ENCODE results near the gene CIZ1.
A peak's percentile ranks its signal among the peaks of the same experiment; 100 is the strongest.
"Not testable (repeated sequence)": the region's sequence is repeated elsewhere in the genome, so short reads cannot be mapped to it uniquely, and the experiment has no call there.

The CIZ1 gene, protein sequence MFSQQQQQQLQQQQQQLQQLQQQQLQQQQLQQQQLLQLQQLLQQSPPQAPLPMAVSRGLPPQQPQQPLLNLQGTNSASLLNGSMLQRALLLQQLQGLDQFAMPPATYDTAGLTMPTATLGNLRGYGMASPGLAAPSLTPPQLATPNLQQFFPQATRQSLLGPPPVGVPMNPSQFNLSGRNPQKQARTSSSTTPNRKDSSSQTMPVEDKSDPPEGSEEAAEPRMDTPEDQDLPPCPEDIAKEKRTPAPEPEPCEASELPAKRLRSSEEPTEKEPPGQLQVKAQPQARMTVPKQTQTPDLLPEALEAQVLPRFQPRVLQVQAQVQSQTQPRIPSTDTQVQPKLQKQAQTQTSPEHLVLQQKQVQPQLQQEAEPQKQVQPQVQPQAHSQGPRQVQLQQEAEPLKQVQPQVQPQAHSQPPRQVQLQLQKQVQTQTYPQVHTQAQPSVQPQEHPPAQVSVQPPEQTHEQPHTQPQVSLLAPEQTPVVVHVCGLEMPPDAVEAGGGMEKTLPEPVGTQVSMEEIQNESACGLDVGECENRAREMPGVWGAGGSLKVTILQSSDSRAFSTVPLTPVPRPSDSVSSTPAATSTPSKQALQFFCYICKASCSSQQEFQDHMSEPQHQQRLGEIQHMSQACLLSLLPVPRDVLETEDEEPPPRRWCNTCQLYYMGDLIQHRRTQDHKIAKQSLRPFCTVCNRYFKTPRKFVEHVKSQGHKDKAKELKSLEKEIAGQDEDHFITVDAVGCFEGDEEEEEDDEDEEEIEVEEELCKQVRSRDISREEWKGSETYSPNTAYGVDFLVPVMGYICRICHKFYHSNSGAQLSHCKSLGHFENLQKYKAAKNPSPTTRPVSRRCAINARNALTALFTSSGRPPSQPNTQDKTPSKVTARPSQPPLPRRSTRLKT

DNA sequence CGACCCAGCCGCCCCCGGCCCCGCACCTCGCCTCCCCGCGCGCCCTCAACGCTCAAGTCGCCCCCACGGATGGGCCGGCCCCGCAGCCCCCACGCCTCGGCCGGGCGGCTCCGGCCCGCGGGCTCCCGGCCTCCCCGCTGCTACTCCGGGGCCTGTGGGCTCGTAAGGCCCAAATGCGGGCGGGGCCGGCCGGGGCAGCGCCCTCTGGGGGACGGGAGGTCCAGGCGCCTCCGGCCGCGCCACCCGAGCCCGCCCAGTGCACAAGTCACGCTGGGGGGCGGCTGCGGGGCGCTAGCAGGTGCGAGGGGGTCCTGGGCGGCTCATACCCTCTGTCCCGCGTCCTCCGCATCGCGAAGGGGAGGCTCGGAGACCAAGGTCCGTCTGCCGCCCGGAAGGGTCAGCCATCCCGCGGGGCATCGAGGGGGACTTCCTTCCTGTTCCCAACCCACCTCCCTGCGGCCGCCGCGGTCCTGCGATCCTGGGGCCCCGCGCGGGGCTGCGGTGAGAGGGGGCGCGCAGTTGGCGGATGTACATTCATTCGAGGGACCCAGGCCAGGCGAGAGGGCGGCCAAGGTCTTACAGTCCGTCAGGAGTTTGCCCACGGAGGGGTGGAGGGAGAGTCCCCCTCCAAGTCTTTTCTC, at the start of gene CIZ1:
Gene CIZ1, minus strand, starts transcription at position 167 of the 641 bp plus-strand sequence. CDS start 715 bp downstream, outside the sequence.
- DNase-seq = peak; percentile 92

DNA sequence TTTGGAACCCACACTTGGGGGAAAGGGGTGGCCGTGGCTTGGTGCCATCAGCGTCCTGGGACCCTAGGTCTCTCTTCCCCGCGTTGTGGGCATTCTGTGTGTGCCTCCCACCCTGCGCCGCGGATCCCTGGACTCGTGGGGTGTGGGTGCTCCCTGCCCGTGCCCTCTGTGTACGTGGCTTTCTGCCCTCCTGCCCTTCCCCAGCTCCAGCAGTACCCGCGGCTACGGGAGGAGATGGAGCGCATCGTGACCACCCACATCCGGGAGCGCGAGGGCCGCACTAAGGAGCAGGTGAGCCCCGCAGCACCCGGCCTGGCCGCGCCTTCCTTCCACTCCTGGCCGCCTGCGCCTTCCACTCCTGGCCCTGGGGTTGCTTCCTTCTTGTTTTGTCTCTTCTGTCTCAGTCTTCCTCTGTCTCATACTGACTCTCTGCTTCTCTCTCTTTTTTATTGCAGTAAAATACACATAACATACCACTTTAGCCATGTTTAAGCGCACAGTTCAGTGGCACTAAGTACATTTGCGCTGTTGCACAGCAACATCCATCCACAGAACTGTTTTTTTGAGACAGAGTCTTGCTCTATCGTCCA, 42.5 kb upstream of the CIZ1 start:
- no peak for DNase-seq

DNA sequence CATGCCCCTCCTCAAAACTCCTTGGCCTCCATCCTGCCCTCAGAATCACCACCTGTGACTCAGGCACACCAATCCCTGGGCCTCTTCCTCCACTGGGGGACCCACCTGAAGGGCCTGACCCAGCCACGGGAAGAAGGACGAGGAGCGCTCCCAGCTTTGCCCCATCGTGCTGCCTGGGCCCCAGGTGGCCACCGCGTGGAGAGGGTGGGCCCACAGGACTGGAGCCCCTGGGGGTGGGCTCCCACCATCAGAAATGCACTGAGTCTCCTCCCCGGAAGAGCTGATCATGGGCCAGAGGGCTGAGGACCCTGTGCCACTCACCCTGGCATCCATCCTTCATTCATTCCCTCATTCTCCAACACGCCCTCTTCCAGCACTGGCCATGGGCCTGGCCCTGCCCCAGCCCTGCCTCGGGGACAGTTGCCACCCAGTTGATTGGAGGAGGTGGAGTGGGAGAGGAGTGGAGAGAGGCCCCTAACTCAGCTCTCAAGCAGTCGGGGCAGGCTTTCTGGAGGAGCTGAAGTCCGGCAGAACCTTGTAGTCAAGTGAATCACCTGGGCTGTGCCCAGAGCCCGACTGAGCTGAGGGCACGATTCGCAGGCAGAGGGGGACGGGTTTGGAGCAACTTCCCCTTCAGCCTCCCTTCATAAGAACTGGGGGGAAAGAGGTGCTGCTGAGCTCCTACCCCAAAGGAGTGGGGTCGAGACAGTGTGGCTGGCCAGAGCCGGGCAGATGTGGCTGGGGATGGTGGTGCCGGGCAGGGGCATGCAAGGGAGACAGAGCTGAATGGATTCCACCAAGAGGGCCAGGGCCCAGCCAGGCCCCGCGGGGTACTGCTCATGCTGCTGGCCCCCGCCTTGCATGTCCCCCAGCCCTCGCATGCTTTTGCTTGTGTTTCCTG, 41.4 kb upstream of the CIZ1 start:
- DNase-seq = no peak

DNA sequence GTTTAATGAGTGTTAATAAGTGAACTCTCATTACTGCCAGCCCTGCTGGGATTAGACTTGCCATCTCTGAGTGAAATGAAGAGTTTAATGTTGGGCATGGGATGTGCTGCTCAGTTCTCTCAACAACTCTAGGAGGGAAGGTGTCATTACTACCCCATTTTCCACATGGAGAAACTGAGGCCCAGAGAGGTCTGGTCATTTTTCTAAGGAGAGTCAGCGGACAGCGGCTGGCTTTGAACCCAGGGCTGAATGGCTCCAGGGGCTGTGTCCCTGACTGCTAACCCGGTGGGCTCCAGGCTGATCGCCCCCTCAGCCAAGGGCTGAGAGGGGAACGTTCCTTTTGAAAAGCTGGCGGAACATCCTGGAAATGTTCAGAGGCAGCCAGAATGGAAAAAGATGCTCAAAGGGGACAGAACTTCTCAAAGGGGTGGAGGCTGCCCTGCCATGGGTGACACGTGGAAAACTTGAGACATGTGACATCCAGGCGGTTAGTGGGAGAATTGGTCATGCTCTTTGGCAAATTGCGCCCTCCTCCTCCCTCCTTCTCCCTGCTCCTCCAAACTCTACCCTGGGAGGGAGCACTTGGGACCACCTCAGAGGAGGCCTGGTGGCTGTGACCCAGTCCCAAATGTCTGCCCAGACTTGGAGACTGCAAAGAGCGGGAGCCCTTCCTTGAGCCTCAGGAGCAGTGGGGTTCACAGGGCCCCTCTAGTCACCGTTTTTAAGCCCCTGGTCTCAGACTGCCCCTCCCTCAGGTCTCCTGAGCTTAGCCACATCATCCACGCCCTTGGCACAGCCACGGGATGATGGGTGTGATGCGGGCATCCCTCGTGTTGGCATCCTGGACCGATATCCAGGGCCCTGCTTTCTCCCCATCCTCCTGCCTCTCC, 40.5 kb upstream of the CIZ1 start:
- DNase-seq = no peak

DNA sequence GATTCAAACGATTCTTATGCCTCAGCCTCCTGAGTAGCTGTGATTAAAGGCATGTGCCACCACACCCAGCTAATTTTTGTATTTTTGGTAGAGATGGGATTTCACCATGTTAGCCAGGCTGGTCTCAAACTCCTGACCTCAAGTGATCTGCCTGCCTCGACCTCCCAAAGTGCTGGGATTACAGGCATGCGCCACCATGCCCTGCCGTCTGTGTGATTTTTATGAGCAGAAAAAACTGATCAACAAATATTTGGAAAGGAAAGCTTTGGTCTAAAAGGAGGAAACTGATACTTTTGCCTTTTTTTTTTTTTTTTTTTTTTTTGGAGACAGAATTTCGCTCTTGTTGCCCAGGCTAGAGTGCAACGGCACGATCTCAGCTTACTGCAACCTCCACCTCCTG, 39.5 kb upstream of the CIZ1 start:
- DNase-seq = not testable (repeated sequence)

DNA sequence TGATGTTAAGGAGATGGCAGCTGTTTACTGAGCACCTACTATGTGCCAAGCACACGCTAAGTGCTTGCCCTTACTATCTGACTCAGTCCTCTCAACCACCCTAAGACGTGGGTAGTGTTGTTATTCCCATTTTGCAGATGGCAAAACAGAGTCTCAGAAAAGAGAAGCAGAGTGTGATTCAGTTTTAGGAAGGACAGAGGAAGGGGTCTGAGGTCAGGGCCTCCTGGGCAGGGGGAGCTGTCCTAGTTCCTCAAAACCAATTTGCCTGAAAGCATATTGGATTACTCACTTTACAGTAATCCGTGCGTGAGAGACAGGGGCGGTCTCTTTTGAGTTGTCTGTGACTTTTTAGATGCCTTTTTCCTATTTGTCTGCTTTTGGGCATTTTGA, 35.0 kb upstream of the CIZ1 start:
- peak; percentile 39 for DNase-seq

DNA sequence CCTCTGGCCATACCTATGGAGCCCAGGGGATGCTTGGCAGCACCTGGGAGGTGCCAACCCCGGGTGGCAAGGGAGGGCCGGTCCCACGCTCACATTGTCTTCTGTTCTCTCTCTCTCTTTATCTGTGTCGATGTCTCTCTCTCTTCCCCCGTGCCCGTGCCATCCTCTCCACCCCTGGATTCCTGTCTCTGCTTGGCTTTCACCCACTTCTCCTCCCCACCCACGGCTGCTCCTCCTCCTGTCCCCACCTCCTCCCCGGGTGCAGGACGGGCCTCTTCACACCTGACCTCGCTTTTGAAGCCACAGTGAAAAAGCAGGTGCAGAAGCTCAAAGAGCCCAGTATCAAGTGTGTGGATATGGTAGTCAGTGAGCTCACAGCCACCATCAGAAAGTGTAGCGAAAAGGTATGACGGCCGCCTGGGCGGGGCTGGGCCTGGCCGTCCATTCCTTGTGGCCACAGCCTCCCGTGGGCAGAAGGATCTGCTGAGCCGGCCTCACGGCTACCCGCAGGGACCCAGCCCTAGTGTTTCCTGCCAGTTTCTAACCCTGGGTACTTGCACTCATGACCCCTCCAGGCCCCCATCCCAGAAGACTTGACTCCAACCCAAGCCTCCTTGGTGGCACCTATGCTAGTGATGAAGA, 34.5 kb upstream of the CIZ1 start:
- DNase-seq = no peak

DNA sequence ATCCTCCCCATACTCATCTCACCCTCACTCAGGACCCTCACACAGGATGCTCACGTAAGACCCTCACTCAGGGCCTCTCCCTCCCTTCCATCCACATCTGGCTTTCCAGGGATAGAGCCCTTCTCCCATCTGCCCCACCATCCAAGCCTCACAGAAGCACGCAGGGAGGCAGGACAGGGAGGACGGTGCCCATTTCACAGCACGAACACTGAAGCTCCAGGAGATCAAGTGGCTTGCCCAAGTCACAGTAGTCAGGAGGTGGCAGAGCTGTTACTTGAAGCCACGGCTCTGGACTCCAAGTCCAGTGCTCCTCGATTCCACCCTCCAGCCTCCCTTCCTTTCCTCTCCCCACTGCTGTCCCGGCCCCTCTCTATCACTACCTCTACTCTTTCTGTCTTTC, 33.5 kb upstream of the CIZ1 start:
- DNase-seq = no peak

DNA sequence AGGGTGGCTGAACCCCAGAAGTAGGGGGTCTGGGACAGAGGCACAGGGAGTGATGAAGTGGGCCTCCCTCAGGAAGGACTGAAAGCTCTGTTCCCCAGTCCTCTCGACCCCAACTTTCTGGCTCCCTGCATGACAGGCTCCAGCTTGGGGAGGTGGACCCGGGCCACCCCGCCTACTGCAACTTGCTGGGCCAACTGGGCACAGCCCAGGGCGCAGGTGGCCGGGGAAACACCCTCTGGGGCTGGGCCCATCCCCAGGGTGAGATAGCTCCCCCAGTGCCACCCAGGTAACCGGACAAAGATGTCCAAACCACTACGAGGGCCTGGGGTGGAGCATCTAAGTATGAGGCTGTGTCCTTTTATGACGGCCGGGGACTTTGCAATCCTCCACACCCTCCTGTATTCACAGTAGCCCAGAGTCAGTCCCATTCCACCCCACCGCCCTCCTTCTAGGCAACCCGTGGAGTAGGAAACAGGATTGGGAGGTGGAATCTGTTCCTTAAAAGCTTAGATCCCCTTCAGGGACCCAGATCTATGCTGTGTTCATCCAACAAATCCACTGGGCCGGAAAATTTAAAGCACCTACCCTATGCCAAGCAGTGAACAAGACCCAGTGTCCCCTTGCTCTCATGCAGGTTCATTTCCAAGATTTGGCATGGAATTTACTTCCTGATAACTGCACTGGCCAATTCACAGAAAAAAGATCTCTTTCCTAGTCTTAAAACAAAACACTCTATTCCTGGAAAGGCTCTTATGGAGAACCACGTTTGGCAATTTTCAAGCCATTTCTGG, 31.7 kb upstream of the CIZ1 start:
- DNase-seq = no peak

DNA sequence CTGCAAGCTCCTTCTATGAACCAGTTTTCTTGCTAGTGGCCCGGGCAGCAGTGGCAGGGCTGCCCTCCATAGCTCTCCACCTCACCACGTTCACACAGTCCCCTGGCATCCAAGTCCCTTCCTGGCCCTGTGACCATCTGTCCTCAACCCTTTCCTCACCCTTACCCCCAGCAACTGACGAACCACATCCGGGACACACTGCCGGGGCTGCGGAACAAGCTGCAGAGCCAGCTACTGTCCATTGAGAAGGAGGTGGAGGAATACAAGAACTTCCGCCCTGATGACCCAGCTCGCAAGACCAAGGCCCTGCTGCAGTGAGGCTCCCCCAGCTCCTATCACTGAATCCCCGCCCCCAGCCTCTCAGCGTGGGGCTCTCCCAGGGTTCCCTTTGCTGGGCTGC, 30.7 kb upstream of the CIZ1 start:
- no peak for DNase-seq

DNA sequence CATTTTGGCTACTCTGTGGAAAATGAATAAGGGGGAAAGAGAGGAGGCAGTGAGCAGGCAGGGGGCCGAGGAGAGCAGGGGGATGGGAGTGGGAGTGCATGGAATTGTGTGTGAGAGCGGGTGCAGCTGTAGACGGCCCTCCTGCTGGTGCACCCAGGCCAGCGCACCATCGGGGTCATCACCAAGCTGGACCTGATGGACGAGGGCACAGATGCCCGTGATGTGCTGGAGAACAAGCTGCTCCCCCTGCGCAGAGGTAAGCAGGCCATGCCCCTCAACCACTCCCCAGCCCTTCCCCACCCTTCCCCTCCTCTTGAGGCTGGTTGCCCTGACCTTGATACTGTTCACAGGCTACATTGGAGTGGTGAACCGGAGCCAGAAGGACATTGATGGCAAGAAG, 28.5 kb upstream of the CIZ1 start:
- DNase-seq = no peak

DNA sequence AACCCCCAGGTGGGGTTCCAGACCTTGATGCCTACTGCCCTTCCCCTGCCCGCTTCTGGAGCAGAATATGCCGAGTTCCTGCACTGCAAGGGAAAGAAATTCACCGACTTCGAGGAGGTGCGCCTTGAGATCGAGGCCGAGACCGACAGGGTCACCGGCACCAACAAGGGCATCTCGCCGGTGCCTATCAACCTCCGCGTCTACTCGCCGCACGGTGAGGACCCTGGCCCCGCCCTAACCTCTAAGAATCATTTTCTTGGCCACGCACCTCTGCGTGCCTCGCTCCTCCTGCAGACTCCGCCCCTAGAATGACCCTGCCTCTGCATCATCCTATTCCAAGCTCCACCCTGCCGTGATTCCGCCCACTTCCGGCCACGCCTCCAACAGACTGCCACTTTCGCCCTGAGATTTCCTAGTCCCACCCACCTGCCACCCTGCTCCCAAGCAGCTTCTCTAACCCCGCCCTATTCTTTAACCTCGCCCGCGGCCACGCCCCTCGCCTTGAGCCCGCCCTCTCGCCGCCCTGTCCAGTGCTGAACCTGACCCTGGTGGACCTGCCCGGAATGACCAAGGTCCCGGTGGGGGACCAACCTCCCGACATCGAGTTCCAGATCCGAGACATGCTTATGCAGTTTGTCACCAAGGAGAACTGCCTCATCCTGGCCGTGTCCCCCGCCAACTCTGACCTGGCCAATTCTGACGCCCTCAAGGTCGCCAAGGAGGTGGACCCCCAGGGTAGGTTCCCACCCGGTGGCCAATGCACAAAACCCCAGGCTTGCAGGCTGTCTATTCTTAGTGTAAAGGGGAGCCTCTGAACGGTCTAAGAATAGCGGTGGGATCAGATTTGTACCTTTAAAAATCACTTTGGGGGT, 27.4 kb upstream of the CIZ1 start:
- peak; percentile 98 for DNase-seq

DNA sequence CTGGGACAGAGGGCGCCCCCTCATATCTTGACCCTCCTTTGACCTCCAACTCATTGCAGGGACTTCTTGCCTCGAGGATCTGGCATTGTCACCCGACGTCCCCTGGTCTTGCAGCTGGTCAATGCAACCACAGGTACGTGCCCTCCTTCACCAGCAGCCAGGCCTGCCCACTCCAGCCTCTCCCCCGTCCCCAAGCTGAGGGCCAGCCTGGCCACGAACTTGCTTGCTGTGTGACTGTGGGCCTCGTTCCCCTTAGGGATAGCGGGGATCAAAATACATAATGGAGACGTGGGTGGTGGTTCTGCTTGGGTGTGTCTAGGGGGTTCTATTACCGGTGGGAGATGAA, 26.8 kb upstream of the CIZ1 start:
- no peak for DNase-seq

DNA sequence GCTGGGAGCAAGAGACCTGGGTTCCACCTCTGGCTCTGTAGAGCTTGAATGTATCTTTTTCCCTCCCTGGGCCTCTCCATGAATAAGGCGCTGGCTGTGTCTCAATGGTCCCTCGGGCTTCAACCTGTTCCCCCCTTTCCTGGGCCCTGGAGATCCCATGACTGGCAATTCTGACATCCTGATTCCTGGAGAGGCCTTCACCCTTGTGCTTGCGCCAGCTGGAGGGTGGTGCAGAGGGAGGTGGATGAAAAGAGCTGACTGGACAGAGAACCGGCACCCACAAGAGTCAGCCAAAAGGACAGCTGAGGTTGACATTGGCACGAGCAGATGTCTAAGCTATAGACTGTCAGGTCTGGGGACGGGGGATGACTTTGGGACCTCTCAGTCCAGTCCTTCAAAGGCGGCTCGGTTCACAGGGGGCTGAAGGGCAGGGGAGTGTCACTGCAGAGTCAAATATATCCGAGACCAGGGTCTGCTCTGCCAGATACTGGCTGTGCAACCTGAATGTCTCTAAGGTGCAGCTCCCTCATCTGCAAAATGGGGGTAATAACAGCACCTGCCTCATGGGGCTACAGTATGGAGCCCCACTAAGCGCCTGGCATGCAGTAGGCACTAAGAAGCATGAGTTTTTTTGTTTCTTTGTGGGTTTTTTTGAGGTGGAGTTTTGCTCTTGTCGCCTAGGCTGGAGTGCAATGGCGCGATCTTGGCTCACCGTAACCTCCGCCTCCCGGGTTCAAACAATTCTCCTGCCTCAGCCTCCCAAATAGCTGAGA, 25.6 kb upstream of the CIZ1 start:
- no peak for DNase-seq

DNA sequence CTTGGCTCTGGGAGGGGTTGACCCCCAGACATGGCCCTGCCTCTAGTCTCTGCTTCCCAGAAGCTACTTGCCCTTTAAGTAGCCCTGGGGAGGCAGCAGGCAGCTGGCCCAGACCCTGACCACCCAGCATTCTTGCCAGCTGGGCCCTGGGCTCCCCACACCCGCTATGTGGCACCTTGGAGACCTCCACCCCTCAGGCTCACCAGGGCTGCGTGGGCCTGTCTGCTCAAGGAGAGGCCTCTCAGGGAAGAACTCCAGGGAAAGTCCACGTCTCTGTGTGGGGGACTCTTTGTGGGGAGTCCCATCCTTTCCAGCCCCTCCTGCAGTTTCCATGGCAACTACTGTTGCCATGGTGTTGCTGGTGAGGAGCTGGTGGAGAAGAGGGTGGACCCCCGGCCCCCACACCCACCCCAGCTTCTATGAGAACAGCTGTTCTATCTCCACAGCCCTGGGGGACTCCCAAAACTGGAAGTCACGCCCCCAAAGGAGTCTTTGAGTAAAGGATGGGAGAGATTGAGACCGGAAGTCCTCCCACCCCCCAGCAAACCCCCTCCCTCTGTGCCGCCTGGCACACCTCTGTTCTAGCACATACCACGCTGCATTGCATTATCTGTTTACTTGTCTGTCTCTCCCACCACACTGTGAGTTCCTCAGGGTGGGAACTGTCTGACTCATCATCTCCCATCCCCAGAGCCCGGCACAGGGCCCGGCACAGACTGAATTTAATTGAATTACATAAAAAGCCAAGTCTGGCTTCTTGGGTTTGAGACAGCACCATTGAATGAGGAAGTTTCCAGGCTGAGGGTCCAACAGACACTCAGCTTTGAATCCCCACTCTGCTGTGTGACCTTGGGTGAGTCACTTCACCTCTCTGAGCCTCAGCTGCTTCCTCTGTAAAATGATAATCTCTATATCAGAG, 24.4 kb upstream of the CIZ1 start:
- DNase-seq = no peak

DNA sequence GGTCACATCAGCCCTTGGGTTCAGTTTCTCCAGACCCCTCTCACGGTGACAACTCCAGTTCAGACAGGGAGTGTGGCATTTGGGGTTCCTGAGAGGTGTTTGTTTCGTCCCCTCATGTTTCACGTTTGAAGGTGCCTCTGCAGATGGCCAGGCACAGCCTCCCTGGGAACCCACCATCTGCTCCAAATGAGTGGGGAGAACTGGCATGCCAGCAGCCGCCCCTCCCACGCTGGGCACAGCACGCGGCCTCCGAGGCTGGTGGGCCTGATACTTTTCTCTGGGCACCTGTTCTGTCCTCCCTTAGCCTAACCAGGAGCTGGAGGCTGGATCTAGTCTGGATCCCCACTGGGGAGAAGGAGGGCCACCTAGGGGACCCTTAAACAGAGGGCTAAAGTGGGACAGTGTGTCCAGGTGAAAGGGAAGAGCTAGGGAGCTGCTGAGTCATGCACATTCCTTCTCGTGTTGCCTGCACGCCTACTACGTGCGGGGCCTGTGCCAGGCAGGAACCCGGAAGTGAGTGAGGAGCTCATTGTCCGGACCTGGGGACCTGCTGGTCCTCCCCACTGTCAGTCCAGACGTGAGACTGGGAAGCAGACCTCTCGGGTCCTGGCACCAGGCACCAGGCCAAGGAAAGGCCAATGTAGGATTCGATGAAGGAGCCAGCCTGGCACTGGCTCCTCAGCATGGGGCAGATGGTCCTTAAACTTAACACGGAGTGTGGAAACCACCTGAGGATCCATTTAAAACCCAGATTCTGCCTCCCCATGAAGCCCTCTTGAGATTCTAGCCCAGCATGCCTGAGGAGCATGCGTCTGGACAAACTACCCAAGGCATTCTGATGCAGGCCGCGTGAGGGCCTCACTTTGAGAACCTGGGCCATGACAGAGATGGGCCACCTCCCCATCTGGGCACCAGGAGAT, 23.5 kb upstream of the CIZ1 start:
- DNase-seq = no peak
